Stimulated activated CD8-positive, alpha-beta memory T cell treated with anti-CD3 and anti-CD28 coated beads, Interleukin-12 subunit alpha, Interleukin-12 subunit beta, amount 100 ng/mL, for 24 hours (primary cell): ENCODE results near the gene LSM4.

Source experiments
- DNase-seq: peaks from one replicate; pipeline ENCODE4 v3.0.0-alpha.2; 2020; ENCODE audit errors: extremely low read depth

LSM4 gene

DNA sequence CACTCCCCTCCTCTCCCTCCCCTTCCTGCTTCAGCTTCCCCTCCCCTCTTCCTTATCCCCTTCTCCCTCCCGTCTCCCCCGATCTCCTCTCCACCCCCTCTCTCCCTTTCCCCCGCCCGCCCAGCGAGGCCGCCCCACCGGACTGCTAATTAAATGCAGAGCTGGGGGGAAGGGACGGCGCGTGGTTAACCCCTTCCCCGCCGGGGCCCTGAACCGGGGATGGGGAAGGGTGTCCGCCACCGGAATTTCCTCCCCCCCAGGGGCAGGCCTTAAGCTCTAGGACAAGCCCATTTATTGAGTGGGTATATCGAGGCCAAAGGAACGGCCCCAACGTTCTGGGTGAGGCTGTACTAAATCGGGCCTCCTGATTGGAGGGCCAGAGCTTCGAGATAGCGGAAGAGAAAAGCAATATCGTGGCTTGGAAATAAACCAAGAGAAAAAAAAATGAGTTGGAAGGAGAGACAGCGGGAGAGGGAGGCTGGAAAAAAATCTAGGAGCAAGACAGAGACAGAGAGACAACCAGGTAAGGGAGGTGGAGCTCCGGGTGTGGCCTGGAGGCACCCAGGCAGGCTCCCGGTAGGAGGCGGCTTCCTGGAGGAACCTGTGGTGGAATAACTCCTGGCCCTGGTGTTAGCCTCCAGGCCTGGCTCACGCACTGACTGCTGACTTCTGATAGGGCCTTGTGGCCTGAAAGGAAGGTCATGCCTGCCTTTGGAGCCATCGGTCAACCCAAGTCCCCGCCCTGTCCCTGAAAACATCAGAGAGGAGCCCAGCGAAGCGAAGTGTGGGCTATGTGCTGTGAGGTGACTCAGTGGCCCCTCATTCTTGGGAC is 29.9 kb downstream of the LSM4 start:
- DNase-seq: no peak

DNA sequence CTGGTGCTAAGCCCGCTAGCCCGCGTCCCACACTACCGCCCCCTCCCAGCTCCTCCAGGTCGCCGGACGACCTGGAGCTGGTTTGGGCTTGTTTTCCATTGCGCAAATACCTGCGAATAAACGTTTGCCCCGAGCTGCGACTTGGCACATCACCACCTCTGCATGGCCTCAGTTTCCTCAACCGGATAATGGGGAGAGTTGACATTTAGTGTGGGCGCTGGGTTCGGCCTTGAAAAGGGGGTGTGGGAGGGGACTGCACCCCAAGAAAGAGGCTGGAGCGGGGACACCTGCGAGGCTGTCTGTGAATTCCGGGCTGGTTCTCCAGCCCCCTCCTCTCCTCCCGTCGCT is 30.4 kb downstream of the LSM4 start:
- no peak for DNase-seq

DNA sequence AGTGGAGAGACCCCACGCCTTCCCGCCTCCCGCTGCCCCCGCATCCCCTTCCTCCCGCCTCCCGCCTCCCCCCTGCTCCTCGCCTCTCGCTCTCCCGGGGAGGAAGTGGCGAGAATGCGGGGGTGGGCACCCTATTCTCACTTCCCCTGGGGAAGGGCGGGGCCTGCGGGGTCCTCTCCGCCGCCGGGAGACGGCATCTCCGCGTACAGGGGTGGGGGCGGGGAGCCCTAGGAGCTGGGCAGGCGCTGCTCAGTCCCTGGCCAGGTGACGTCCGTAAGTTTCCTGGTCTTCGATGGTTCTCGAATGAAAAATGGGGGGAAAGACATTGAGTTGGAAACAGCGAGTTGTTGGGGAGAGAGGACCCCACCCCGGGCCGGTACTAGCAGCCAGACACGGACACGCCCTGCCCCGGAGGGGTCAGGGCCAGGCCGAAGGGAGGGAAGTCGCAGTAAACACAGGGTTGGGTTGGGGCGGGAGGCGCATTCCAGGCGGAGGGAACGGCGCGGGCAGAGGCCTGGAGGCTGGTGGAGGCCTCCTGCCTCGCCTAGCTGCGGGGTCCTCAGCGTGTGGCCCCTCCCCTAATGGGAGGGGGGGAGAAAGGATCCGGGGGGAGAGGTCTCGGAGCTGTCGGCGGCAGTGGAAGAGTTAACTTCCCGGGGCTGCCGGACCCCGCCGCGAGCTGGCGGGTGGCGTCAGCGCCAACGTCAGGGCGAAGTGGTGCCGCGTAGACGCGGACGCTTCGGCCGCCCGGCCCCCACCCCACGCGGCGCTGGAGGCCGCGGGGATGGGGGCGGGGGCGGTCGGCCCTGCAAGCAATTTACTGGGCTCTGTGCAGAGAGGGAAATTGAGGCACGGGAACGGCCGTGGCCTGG is 31.1 kb downstream of the LSM4 start:
- DNase-seq: no peak

DNA sequence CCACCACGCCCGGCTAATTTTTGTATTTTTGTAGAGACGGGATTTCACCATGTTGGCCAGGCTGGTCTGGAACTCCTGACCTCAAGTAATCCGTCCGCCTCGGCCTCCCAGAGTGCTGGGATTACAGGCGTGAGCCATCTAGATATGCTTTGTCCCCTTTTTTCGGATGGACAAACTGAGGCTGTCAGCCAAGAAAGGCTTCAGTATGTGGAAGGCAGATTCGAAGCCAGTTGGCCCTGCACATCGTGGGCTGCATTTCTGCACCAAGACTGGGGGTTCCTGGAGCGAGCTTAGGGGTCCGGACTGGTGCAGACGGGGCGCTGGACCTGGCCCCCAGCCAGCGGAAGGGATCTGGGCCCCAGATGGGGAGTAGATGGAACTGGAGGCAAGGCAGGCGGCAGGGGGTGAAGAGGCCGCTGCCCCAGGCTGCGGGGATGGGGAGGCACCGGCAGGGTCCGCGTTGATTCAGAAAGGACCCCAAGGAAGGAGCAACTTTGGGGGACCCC is 31.8 kb downstream of the LSM4 start:
- no peak for DNase-seq

DNA sequence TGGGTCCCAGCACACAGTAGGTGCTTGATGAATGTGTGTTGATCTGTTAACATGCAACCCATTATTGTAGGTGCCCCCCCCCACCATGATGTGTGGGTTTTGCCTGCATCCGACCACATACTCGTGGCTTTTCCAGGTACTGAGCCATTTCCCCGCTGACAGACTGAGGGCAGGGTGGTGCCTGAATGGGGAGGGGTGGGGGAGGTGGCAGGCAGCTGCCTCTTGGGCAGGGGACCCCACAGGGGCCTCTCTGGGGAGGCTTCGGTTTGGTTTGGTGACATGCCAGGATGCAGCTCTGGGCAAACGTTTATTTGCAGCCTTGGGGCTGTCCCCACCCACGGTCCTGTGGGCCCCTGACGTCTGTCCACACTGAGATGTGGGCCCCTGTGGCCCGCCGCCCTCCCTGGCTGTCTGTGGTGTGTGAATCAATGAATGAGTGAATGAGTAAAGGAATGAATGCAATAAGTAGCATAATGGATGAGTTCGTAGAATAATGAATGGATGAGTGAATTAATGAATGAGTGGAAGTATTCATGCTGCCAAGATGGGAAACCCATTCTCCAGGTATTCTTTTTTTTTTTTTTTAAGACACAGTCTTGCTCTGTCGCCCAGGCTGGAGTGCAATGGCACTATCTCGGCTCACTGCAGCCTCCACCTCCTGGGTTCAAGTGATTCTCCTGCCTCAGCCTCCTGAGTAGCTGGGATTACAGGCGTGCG is 32.4 kb downstream of the LSM4 start:
- peak; percentile 88 for DNase-seq

DNA sequence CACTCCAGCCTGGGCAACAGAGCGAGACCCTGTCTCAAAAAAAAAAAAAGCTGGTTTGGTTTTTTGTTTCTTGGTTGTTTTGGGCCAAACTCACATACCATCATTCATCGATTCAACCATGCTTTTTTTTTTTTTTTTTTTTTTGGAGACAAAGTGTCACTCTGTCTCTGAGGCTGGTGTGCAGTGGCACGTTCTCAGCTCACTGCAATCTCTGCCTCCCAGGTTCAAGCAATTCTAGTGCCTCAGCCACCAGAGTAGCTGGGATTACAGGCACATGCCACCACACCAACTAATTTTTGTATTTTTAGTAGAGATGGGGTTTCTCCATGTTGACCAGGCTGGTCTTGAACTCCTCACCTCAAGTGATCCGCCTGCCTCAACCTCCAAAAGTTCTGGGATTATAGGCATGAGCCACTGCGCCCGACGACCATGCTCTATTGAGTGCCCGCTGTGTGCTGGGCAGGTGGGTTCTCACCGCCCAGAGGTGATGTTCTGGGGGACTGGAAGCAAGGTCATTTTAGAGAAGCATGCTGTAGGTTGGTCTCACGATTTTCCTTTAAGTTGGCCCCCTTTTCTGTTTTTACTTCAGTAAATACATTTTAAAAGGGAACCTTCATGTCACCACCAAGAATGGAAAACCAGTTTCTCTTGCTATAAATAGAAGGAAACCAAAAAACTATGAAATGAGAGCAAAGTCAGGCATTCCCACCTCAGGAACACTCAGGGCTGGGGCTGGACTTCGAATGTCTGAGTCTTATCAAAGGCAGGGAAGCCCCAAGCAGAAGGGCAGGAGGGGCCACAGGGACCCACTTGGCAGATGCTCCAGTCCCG is 33.2 kb downstream of the LSM4 start:
- no peak for DNase-seq

DNA sequence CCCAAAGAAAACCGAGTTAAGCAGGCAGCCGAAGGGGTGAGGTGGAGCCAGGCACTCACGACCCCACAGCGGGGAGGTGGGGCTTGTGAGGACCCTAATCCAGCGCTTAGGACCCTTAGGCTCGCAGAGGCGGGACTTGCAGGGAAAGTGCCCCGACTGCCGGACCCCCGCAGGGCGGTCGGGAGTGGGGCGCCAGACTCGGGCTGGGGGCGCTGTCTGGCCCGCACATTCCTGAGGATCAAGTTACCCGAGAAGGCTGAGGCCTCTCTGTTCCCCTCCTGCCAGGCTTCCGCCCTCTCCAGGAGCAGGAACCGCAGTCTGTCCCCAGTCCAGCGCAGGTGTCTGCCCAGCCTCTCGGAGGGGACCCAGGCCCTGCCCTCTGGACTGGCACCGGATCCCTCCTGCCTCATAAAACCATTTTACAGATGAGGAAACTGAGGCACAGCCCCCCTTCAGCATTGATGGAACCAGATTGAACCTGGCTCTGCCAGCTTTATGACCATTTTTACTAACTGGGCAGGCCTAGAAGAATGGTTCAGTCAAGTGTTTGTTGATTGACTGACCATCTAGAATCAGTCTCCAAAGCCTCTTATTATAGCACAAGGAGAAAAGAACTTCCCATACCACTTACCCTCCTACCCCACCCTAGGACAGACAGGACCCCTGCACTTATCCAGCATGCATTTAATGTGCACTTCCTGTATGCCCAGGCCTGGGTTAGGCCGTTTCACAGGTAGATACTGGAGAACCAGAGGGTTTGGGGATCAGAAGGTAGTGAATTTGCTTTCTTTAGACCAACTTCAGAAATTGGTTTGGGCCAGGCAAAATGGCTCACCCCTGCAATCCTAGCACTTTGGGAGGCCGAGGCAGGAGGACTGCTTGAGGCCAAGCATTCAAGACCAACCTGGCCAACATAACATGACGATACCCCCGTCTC is 34.8 kb downstream of the LSM4 start:
- DNase-seq: no peak

DNA sequence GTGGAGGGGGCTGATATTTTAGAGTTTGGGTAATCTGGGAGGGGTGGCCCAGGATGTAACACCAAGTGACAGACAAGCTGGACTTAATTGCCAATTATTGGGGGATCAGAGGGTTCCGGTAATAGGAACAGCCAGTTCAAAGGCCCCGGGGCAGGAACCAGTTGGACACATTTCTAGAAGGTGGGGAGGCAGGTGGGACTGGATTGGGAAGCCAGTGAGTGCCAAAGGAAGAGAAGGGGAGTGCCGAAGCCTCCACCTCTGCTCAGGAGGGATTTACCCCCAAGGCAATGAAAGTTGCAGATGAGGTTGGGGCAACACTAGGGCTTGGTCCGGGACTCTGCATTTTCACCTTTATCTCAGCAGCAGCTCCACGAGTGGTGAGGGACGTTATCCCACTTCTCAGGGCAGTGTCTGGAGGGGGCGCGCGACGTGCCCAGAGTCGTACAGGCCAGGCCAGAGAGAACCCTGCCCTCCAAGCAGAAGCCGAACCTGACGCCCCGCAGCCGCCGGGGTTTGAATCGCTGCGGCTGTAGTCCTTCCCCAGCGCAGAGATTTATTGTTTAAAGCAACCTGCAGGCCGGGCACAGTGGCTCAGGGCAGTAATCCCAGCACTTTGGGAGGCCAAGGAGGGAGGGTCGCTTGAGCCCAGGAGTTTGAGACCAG is 35.8 kb downstream of the LSM4 start:
- DNase-seq: no peak

DNA sequence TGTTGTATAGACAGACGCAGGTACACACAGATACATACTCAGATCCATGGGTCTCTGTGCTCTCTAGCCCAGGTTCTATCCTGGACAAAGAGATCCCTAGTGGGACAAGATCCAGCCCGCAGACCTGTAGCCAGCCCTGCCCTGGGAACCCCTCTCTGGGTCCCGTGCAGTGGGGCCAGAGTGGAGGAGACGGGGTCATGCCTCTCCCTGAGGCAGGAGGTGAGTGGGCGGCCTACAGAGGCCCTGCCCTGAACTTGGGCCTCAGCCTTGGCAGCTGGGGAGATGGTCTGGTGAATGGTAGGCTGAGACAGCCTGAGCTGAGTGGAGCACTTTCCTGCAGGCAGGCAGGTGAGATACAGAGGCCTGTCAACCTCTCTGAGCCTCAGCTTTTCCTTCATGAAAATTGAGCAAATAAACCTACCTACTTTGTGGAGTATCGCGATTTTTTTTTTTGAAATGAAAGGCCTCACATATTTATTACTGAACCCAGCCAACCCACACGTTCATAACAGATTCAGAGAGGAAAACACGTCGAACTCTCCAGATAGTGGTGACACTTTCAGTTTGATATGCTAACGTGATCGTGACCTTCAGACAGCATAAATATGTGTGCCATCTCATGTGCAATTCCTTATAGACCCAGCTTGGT is 38.0 kb downstream of the LSM4 start:
- DNase-seq: no peak

DNA sequence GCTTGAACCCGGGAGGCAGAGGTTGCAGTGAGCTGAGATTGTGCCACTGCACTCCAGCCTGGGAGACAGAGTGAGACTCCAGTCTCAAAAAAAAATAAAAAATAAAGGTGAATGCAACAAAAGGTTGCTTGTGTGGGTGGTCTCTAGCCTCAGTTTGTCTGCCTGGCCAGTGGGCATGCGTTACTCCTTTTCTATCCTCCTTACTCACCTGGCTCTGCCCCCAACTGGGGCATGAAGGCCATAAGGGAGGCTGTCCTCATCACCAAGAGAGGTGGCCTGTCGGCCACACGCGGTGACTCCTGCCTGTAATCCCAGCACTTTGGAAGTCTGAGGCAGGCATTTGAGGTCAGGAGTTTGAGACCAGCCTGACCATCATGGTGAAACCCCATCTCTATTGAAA is 39.5 kb downstream of the LSM4 start:
- DNase-seq: no peak

DNA sequence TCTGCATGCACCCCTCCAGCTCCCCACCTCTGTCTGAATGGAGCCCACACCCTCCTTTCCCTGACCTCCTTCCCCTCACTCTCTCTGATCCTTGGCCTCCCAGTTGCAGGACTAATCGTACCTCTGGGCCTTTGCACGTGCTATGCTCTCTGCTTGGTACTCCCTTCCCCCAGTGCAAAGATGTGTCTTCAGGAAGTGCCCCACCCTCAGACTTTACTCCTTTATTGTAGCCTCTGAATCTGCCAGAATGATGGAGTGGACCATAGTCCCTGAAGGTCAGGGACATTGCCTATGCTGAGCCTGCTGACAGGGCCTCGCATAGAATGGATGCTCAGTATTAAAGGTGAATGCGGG is 40.1 kb downstream of the LSM4 start:
- no peak for DNase-seq

DNA sequence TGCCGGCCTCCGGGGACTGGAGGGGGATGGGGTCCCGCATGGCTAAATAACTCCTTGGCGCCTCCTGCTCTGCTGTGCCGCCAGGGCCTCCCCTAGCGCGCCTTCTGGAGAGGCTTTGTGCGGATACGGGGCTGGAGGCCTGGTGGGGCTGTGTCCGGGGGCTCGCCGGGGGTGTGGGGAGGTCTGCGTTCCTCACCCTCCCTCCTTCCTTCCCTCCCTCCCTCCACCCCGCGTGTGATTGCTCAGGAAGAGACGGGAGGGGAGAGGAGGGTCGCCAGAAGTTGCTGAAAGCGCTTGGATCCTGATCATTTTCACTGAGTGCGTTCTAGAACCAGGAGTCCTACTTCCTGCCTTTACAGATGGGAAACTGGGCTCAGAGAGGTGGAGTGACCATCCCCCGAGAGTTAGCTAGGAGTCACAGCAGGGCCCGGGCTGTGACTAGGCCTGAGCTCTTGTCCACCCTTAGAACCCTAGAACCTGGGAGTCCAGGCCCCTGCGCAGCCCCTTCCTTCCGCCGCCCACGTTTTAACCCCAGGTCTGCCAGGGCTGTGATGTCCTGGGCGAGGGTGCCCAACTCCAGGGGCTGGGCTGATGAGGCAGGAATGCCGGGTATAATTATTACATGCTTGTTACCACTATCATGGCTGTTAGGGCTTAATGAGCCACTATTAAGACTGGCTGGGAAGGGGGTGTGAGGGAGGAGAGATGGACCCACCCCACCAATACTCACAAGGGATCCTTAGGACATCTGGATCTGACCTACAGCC is 40.7 kb downstream of the LSM4 start:
- DNase-seq: no peak

DNA sequence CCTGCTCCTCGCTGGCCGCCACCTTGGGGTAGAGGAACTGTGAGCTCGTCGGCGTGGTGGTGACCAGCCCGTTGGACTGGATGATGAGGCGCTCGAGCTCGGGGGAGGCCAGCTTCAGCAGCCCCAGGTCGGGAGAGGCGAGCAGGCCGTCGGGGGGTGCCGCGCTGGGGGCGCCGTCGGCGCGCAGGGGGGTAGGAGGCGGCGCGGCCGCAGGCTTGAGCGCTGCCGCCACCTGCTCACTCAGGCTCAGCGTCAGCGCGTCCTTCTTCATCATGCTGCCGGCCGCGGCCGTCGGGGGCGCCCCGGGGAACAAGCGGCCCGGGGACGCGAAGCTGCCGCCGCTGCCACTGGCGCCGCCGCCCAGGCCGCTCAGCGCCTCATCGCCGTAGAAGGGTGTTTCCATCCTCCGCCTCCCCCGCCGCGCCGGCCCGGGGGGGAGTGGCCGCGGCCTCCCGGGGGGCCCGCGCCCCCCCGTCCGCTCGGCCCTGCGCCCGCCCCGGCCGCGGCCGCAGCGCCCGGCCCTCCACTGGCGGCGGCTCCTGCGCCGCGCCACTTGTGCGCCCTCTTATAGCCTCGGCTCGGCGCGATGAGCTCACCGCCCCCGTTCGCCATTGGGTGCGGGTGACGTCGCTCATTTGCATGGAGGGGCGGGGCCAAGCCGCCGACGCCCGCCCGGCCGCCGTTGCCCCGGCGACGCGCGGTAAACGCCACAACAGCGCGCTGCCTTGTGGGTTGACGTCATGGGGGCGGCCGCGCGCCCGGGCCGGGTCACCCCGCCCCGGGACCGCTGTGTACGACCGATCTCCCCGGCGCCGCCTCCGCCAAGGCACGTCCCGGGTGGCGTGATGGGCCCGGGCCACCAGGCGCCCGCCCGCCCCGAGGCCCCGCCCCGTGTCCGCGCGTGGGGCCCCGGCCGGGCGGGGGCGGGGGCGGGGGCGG is 41.5 kb downstream of the LSM4 start, which contains the start of gene JUND:
TSS of gene JUND (minus strand) at position 541 of the 939 bp plus-strand sequence. CDS start at position 403, 138 bp downstream.
- peak; percentile 95 for DNase-seq

DNA sequence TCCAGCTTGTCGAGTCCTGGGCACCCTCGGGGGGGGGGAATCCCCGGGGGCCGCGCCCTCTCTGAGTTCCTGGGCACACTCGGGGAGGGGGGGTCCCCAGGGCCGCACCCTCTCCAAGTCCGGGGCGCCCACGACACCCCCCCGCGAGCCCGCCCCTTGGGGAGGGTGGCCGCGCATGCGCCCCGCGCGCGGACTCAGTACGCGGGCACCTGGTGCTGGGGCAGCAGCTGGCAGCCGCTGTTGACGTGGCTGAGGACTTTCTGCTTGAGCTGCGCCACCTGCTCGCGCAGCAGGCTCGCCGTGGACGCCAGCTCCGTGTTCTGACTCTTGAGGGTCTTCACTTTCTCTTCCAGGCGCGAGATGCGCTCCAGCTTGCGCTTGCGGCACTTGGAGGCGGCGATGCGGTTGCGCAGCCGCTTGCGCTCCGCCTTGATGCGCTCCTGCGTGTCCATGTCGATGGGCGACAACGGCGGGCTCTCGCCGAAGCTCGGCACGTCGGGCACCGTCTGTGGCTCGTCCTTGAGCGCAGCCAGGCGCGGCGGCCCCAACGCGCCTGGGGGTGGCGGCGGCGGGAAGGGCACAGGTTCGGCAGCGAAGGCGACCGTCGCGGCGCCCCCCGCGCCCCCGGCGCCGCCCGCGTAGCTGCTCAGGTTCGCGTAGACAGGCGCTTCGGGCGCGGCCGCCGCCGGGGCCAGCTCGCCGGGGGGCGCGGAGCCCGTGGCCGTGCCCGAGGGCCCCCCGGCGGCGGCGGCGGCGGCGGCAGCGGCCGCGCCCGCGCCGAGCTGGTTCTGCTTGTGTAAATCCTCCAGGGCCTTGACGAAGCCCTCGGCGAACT is 42.4 kb downstream of the LSM4 start:
- no peak for DNase-seq

DNA sequence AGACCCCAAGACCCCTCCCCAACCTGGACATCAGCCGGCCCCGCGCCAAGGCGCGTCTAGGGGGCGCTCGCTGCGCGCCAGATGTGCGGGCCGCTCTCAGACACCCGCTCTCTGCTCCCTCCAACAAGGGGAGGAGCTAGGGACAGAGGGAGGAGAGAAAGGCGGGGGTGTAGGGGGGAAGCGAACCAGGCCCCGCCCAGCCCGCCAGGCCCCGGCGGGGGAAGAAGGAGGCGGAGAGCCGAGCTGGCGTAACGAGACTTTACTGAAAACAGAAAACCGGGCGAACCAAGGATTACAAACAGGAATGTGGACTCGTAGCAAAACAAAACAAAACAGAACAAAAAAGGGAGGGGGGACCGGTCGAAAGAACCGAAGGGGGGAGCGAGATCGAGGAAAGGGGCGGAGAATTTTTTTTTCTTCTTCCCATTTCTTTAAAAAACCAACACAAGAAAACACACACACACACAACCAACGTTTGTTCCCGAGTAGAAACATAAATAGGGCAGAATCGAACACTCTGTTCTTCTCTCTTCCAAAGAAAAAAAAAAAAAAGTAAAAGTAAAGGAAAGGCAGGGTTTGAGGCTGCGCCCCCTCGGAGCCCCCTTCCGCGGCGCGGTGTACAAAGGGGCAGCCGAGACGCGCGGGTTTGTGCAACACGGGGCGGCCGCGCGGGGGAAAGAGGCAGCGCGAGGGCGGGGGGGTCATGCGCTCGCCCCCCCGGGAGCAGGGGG is 43.2 kb downstream of the LSM4 start:
- DNase-seq: peak; percentile 77

DNA sequence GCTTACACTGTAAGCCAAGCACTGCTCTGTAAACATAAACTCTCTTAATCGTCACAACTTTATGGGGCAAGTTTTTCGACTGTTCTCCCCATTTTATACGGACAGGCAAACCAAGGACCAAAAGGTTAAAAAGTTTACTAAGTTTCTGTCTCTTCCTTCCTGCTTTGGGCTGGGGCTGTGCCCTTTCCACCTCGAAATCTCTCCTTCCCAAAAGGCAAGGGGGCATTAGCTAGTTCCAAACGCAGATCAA is 43.7 kb downstream of the LSM4 start:
- DNase-seq: no peak
